Calu3 (cell line): ENCODE data around the gene DIAPH2. TPM values are rescaled to one million over a fixed set of nuclear protein-coding genes. Genes with fewer than 3 reads are reported as not detected.

Experiments
- BruUV-seq: library from RNA; stranded (reverse); fragments of 400-500 nt; replicated peaks from 2 replicates; lab custom pipeline; 2021; lab: Mats Ljungman, UMichigan
- CTCF ChIA-PET: fragments of 300-600 bp; sonication (Branson Sonifier 250); formaldehyde crosslinking; loops from one replicate; lab custom pipeline; 2022; ENCODE audit warnings: antibody characterized with exemption; lab: Charles Lee
- DNase-seq: peaks from one replicate; pipeline ENCODE4 v3.0.0; 2022
- H3K27ac Mint-ChIP-seq: one replicate; pipeline ENCODE4 v1.8.0; 2022; ENCODE audit warnings: mixed read lengths; ENCODE audit not compliant: unreplicated experiment
- H3K27me3 Mint-ChIP-seq: one replicate; pipeline ENCODE4 v1.8.0; 2022; ENCODE audit warnings: mixed read lengths; ENCODE audit not compliant: unreplicated experiment
- H3K36me3 Mint-ChIP-seq: one replicate; pipeline ENCODE4 v1.8.0; 2022; ENCODE audit warnings: mild to moderate bottlenecking, moderate library complexity, mixed read lengths; ENCODE audit not compliant: insufficient read depth, unreplicated experiment
- H3K4me1 Mint-ChIP-seq: one replicate; pipeline ENCODE4 v1.8.0; 2022; ENCODE audit warnings: mild to moderate bottlenecking, low read depth, mixed read lengths; ENCODE audit not compliant: unreplicated experiment
- H3K4me3 Mint-ChIP-seq: one replicate; pipeline ENCODE4 v1.8.0; 2022; ENCODE audit warnings: mild to moderate bottlenecking, low read depth, moderate library complexity, mixed read lengths; ENCODE audit not compliant: unreplicated experiment
- H3K9me3 Mint-ChIP-seq: one replicate; pipeline ENCODE4 v1.8.0; 2022; ENCODE audit warnings: low read depth, mixed read lengths; ENCODE audit not compliant: unreplicated experiment
- intact Hi-C: fragments of 100-400 bp; cut with micrococcal nuclease; formaldehyde crosslinking; loops from one replicate; pipeline ENCODE4 v1.10.0; 2022; ENCODE audit not compliant: unreplicated experiment
- total RNA-seq: library from RNA; stranded (reverse); gene quantifications from 2 replicates; pipeline ENCODE4 v1.2.3, GENCODE V29; 2022
- TF ChIP-seq, protein P1 (sequence below): fragments of 200-600 bp; IDR thresholded peaks from one replicate; pipeline ENCODE4 v1.8.0; 2022; ENCODE audit warnings: antibody characterized with exemption; ENCODE audit not compliant: unreplicated experiment

The DIAPH2 gene
- total RNA-seq, 1 experiment from 2014 or later, result 24.2 TPM

DNA sequence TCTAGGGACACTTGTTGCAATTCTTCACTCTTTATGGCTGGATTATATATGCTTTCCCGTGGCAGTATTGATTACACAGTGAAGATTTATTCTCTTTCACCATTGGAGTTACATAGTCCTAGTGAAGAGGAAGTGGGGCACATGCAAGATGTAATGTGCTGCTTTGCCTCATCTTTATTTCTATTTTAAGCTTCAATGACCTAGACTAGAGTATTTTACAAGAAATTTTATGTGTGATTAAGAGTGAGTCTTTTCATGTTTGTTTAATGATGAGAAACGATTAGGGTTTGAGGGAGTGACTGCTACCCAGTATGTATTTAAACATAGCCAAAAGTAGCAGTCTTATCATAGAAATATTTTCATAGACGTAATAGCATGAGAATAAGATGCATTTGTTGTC is 30.8 kb downstream of the DIAPH2 start:
- no peaks in the 10 kb centered on the region for H3K36me3 Mint-ChIP-seq
- H3K4me1 Mint-ChIP-seq, result peaks cover 18% of the 10 kb centered on the region
- no peak overlapping the region for H3K27ac Mint-ChIP-seq
- no TSS peak for BruUV-seq
- intact Hi-C loops, result loop anchor here (5.0 kb wide), 1 partner anchor 37 kb away; no protein-coding TSS in a partner anchor
- CTCF ChIA-PET, result no interaction called here
- TF ChIP-seq, protein P1, sequence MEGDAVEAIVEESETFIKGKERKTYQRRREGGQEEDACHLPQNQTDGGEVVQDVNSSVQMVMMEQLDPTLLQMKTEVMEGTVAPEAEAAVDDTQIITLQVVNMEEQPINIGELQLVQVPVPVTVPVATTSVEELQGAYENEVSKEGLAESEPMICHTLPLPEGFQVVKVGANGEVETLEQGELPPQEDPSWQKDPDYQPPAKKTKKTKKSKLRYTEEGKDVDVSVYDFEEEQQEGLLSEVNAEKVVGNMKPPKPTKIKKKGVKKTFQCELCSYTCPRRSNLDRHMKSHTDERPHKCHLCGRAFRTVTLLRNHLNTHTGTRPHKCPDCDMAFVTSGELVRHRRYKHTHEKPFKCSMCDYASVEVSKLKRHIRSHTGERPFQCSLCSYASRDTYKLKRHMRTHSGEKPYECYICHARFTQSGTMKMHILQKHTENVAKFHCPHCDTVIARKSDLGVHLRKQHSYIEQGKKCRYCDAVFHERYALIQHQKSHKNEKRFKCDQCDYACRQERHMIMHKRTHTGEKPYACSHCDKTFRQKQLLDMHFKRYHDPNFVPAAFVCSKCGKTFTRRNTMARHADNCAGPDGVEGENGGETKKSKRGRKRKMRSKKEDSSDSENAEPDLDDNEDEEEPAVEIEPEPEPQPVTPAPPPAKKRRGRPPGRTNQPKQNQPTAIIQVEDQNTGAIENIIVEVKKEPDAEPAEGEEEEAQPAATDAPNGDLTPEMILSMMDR, result no peak
- DNase-seq, result no peak
- H3K27me3 Mint-ChIP-seq, result no peaks in the 10 kb centered on the region
- no peak overlapping the region for H3K4me3 Mint-ChIP-seq
- H3K9me3 Mint-ChIP-seq, result no peaks in the 10 kb centered on the region

DNA sequence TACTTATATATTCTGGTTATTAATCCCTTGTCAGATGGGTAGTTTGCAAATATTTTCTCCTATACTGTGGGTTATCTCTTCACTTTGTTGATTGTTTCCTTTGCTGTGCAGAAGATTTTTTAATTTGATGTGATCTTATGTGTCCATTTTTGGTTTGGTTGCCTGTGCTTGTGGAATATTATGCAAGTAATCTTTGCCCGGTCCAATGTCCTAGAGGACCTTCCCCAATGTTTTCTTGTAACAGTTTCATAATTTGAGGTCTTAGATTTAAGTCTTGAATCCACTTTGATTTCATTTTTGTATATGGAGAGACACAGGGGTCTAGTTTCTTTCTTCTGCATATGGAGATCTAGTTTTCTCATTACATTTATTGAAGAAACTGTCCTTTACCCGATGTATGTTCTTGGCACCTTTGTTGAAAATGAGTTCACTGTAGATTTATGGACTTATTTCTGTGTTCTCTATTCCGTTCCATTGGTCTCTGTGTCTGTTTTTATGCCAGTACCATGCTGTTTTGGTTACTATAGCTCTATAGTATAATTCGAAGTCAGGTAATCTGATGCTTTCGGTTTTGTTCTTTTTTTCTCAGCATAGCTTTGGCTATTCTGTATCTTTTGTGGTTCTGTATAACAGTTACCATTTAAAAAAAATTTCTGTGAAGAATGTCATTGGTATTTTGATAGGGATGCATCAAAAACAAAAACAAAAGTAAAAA is 34.7 kb downstream of the DIAPH2 start:
- Mint-ChIP-seq H3K4me1 (no peaks in the 10 kb centered on the region), H3K9me3 (no peaks in the 10 kb centered on the region), H3K36me3 (no peaks in the 10 kb centered on the region), H3K27me3 (no peaks in the 10 kb centered on the region), H3K27ac (no peak overlapping the region), H3K4me3 (no peak overlapping the region)
- CTCF ChIA-PET, result no interaction called here
- intact Hi-C loops, result loop anchor here (5.0 kb wide), 1 partner anchor 33 kb away; no protein-coding TSS in a partner anchor
- no TSS peak for BruUV-seq
- TF ChIP-seq, protein P1, result no peak
- DNase-seq, result no peak

DNA sequence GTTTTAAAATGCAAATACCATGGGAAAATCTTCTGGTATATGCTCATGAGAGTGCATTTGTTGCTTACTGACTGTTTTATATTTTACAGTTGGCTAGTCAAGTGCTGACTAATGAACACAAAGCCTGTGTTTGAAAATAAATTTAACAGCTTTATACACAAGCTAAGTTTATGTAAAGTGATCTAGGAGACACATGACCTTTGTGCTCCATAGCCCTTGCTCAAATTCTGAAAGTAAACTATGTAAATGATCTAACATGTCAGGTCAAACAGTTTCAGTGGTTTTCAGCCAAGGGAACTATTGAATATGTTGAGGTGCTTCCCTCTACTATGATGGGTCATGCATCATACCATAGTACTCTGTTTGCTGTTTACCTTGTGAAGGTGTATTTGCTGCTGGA is 36.7 kb downstream of the DIAPH2 start:
- Mint-ChIP-seq H3K27ac (no peak overlapping the region), H3K4me3 (no peak overlapping the region), H3K9me3 (no peaks in the 10 kb centered on the region), H3K36me3 (no peaks in the 10 kb centered on the region), H3K27me3 (no peaks in the 10 kb centered on the region), H3K4me1 (no peaks in the 10 kb centered on the region)
- intact Hi-C loops, result no loop called here
- TF ChIP-seq, protein P1, result no peak
- BruUV-seq, result no TSS peak
- no peak for DNase-seq
- CTCF ChIA-PET, result no interaction called here

DNA sequence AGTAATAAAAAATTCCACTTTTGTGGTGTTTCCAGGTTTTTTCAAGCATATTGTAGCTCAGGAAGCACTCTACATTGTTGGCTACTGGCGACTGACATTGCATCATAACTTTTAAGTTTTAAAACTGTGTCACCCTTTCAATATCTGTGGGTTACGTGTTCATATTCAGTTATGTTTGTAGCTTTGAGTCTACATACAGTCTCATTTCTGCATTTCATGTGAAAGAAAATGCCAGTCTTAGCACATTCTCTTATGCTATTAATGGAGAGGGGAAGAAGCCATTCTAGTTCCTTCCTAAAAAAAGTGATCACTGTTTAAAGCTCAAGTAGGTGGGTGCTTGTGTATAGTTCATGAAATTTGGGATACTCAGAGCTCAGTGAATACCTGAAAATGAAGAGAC is 38.1 kb downstream of the DIAPH2 start:
- Mint-ChIP-seq H3K4me1 (no peaks in the 10 kb centered on the region), H3K4me3 (no peak overlapping the region), H3K27ac (no peak overlapping the region), H3K36me3 (no peaks in the 10 kb centered on the region), H3K9me3 (peaks cover 2% of the 10 kb centered on the region), H3K27me3 (no peaks in the 10 kb centered on the region)
- CTCF ChIA-PET, result no interaction called here
- TF ChIP-seq, protein P1, result no peak
- no TSS peak for BruUV-seq
- intact Hi-C loops, result no loop called here
- DNase-seq, result no peak
